GM23338 (cell line): ENCODE measurements around the gene FAM53B. TPM values are rescaled to one million over a fixed set of nuclear protein-coding genes. Genes with fewer than 3 reads are reported as not detected.

Source experiments
- ATAC-seq: fragments of 200-7000 bp; cut with Tn5 transposase; 3 replicates; pipeline ENCODE4 v1.9.1; 2020
- DNase-seq: peaks from one replicate; pipeline ENCODE4 v3.0.0-alpha.2; 2015; ENCODE audit warnings: low spot score
- H2AFZ ChIP-seq: fragments of 200-600 bp; sonication (generic); 2 replicates; pipeline ENCODE4 v1.8.0; 2016; ENCODE audit warnings: antibody characterized with exemption, mild to moderate bottlenecking, moderate library complexity
- H3F3A ChIP-seq: fragments of 200-600 bp; sonication (generic); replicated peaks from 2 replicates; pipeline ENCODE4 v1.8.0; 2017; ENCODE audit warnings: antibody characterized with exemption, mixed run types, low read depth
- H3K27ac ChIP-seq: fragments of 200-600 bp; sonication (generic); 2 replicates; pipeline ENCODE4 v1.6.1; 2016; ENCODE audit warnings: low read depth
- H3K27me3 ChIP-seq: fragments of 200-600 bp; sonication (generic); 2 replicates; pipeline ENCODE4 v1.8.0; 2016; ENCODE audit warnings: mild to moderate bottlenecking, mixed run types, moderate library complexity; ENCODE audit not compliant: insufficient read depth
- H3K36me3 ChIP-seq: fragments of 200-600 bp; sonication (generic); 2 replicates; pipeline ENCODE4 v1.8.0; 2016; ENCODE audit warnings: mild to moderate bottlenecking; ENCODE audit not compliant: insufficient read depth
- H3K4me1 ChIP-seq: fragments of 200-600 bp; sonication (generic); 2 replicates; pipeline ENCODE4 v1.8.0; 2016; ENCODE audit warnings: mild to moderate bottlenecking, moderate library complexity; ENCODE audit not compliant: insufficient read depth
- H3K4me2 ChIP-seq: fragments of 200-600 bp; sonication (generic); 2 replicates; pipeline ENCODE4 v1.7.1; 2017; ENCODE audit warnings: mixed run types
- H3K4me3 ChIP-seq: fragments of 200-600 bp; sonication (generic); 2 replicates; pipeline ENCODE4 v1.6.1; 2016; ENCODE audit warnings: mixed run types
- H3K79me2 ChIP-seq: fragments of 200-600 bp; sonication (generic); replicated peaks from 2 replicates; pipeline ENCODE4 v1.8.0; 2017; ENCODE audit warnings: mild to moderate bottlenecking; ENCODE audit not compliant: insufficient read depth
- H3K9me2 ChIP-seq: fragments of 200-600 bp; sonication (generic); 2 replicates; pipeline ENCODE4 v1.8.0; 2017; ENCODE audit not compliant: insufficient read depth
- H4K20me1 ChIP-seq: fragments of 200-600 bp; sonication (generic); replicated peaks from 2 replicates; pipeline ENCODE4 v1.8.0; 2017; ENCODE audit warnings: mild to moderate bottlenecking; ENCODE audit not compliant: insufficient read depth
- H3K27ac Mint-ChIP-seq: 2 replicates; pipeline ENCODE4 v1.8.0; 2020; ENCODE audit warnings: inconsistent platforms, mild to moderate bottlenecking, moderate library complexity, mixed read lengths
- H3K27me3 Mint-ChIP-seq: 3 replicates; pipeline ENCODE4 v1.8.0; 2022; ENCODE audit warnings: low read depth, mild to moderate bottlenecking, moderate library complexity, mixed read lengths, inconsistent platforms; ENCODE audit not compliant: insufficient read depth, poor library complexity
- H3K36me3 Mint-ChIP-seq: 3 replicates; pipeline ENCODE4 v1.8.0; 2021; ENCODE audit warnings: low read depth, mild to moderate bottlenecking, inconsistent platforms, moderate library complexity, mixed read lengths
- H3K4me1 Mint-ChIP-seq: 3 replicates; pipeline ENCODE4 v1.8.0; 2020; ENCODE audit warnings: mild to moderate bottlenecking, inconsistent platforms, mixed read lengths
- H3K4me3 Mint-ChIP-seq: 3 replicates; pipeline ENCODE4 v1.8.0; 2021; ENCODE audit warnings: moderate library complexity, mild to moderate bottlenecking, inconsistent platforms, mixed read lengths
- H3K9me3 Mint-ChIP-seq: 3 replicates; pipeline ENCODE4 v1.8.0; 2020; ENCODE audit warnings: moderate library complexity, mild to moderate bottlenecking, inconsistent platforms, mixed read lengths
- CREB1 ChIP-seq: fragments of 250-450 bp; sonication (Bioruptor Pico); IDR thresholded peaks from 2 replicates; pipeline ENCODE4 v1.5.0; 2020; ENCODE audit warnings: low read depth, mild to moderate bottlenecking, moderate library complexity
- CTCF ChIP-seq, 2 experiments: fragments of 200-600 bp in 1 of 2; sonication (generic) in 1 of 2; conservative IDR thresholded peaks; 2 replicates each; pipeline versions ENCODE4 v1.5.1 to v1.6.1; 2016 to 2017; ENCODE audit warnings: antibody characterized with exemption in 2 of 2, low read depth in 2 of 2, mild to moderate bottlenecking in 2 of 2, moderate library complexity in 1 of 2
- ETS1 ChIP-seq: IDR thresholded peaks from 2 replicates; pipeline ENCODE4 v1.6.1; 2016; ENCODE audit warnings: antibody characterized with exemption
- EZH2phosphoT487 ChIP-seq: fragments of 200-600 bp; sonication (generic); IDR thresholded peaks from one replicate; pipeline ENCODE4 v1.8.1; 2018; ENCODE audit warnings: antibody characterized with exemption; ENCODE audit not compliant: unreplicated experiment
- JUNB ChIP-seq: IDR thresholded peaks from one replicate; pipeline ENCODE4 v1.6.1; 2016; ENCODE audit warnings: antibody characterized with exemption; ENCODE audit not compliant: unreplicated experiment
- NANOG ChIP-seq: IDR thresholded peaks from 2 replicates; pipeline ENCODE4 v1.6.1; 2016; ENCODE audit warnings: antibody characterized with exemption, borderline replicate concordance
- POLR2AphosphoS5 ChIP-seq: IDR thresholded peaks from 2 replicates; pipeline ENCODE4 v1.6.1; 2016; ENCODE audit warnings: antibody characterized with exemption, low read depth
- REST ChIP-seq: IDR thresholded peaks from one replicate; pipeline ENCODE4 v1.6.1; 2018; ENCODE audit warnings: antibody characterized with exemption; ENCODE audit not compliant: unreplicated experiment
- STAT1 ChIP-seq: IDR thresholded peaks from one replicate; pipeline ENCODE4 v1.6.1; 2016; ENCODE audit warnings: antibody characterized with exemption; ENCODE audit not compliant: unreplicated experiment
- ZNF114 ChIP-seq: fragments of 250-450 bp; sonication (Bioruptor Pico); IDR thresholded peaks from 2 replicates; pipeline ENCODE4 v1.5.0; 2020; ENCODE audit warnings: mild to moderate bottlenecking, moderate library complexity
- ZNF331 ChIP-seq: fragments of 250-450 bp; sonication (Bioruptor Pico); IDR thresholded peaks from 2 replicates; pipeline ENCODE4 v1.5.0; 2020; ENCODE audit warnings: low read depth, mild to moderate bottlenecking, moderate library complexity
- polyA plus RNA-seq: library from polyadenylated mRNA; unstranded; fragments of >200 nt; fragmentation: Nextera tagmentation; extraction: Ambion mirVana; gene quantifications from 2 replicates; pipeline ENCODE4 v1.2.1, GENCODE V29; 2016
- total RNA-seq: library from RNA; depleted of rRNA; stranded (reverse); fragments of >200 nt; shearing (Covaris generic); gene quantifications from 2 replicates; pipeline ENCODE4 v1.2.3, GENCODE V29; 2014

The FAM53B gene
- total and polyA plus RNA-seq, 2 experiments from 2014 or later, result 3.0 to 20.3 TPM

- TF ChIP-seq REST, result no peak
- TF ChIP-seq ZNF114 (CRISPR knock-in tag), result no peak
- no peak for TF ChIP-seq EZH2phosphoT487
- no peak for TF ChIP-seq POLR2AphosphoS5
- TF ChIP-seq ZNF331 (CRISPR knock-in tag), result no peak
- no peak for TF ChIP-seq STAT1
- TF ChIP-seq CTCF (conservative IDR thresholded peaks at IDR 0.05; ENCODE audit: low read depth in 2 of 2), result no peak
- TF ChIP-seq JUNB, result no peak
- no peak for TF ChIP-seq CREB1 (CRISPR knock-in tag)
- ATAC-seq, result no peak
- Histone ChIP-seq H3K4me1 (peaks cover 5% of the 10 kb centered on the region), H3K4me3 (no peak overlapping the region), H3F3A (no peaks in the 10 kb centered on the region), H3K9me2 (no peaks in the 10 kb centered on the region), H3K79me2 (peaks cover 6% of the 10 kb centered on the region; the same call in 1 of the 2 replicates), H3K36me3 (no peaks in the 10 kb centered on the region), H3K27ac (no peak overlapping the region), H2AFZ (no peak overlapping the region), H3K4me2 (no peak overlapping the region), H4K20me1 (no peaks in the 10 kb centered on the region; the same call in 1 of the 2 replicates), H3K27me3 (no peaks in the 10 kb centered on the region)
- peaks cover 1% of the 10 kb centered on the region for H3K27me3 Mint-ChIP-seq
- H3K4me3 Mint-ChIP-seq, result no peak overlapping the region
- no peak for DNase-seq
- peaks cover 34% of the 10 kb centered on the region for H3K4me1 Mint-ChIP-seq
- H3K9me3 Mint-ChIP-seq, result no peaks in the 10 kb centered on the region
- no peak overlapping the region for H3K27ac Mint-ChIP-seq
- no peaks in the 10 kb centered on the region for H3K36me3 Mint-ChIP-seq
Measured at GRCh38 chr10:124725791-124726190, 18.4 kb downstream of the FAM53B start.

GRCh38 chr10:124725171-124725631, 19.0 kb downstream of the FAM53B start:
- ATAC-seq (no peak), DNase-seq (no peak)
- no peak overlapping the region for H3K4me3 ChIP-seq
- peaks cover 34% of the 10 kb centered on the region for H3K4me1 Mint-ChIP-seq
- H3K36me3 Mint-ChIP-seq, result no peaks in the 10 kb centered on the region
- no peaks in the 10 kb centered on the region for H3K36me3 ChIP-seq
- H3K27ac Mint-ChIP-seq, result 0 out of 2 replicates have a peak overlapping the region, but pooled peaks have one; percentile 43
- H2AFZ ChIP-seq, result no peak overlapping the region
- H3K4me2 ChIP-seq, result no peak overlapping the region
- no peaks in the 10 kb centered on the region for H3F3A ChIP-seq
- H3K27ac ChIP-seq, result 0 out of 2 replicates have a peak overlapping the region, but pooled peaks have one; percentile 59
- peaks cover 5% of the 10 kb centered on the region for H3K4me1 ChIP-seq
- no peaks in the 10 kb centered on the region for H3K9me2 ChIP-seq
- no peaks in the 10 kb centered on the region; the same call in 1 of the 2 replicates for H4K20me1 ChIP-seq
- H3K27me3 Mint-ChIP-seq, result peaks cover 1% of the 10 kb centered on the region
- H3K79me2 ChIP-seq, result peaks cover 9% of the 10 kb centered on the region
- H3K27me3 ChIP-seq, result no peaks in the 10 kb centered on the region
- no peak overlapping the region for H3K4me3 Mint-ChIP-seq
- H3K9me3 Mint-ChIP-seq, result no peaks in the 10 kb centered on the region
- no peak for TF ChIP-seq ETS1
- TF ChIP-seq EZH2phosphoT487, result no peak
- TF ChIP-seq REST, result no peak
- TF ChIP-seq CTCF (conservative IDR thresholded peaks at IDR 0.05; ENCODE audit: low read depth in 2 of 2), result no peak
- no peak for TF ChIP-seq NANOG
- no peak for TF ChIP-seq STAT1
- TF ChIP-seq POLR2AphosphoS5, result no peak
